ENCODE data around the gene IGF1R.

The IGF1R gene

GRCh38 chr15:98938799-98939198, 290.5 kb downstream of the IGF1R start:
- peaks cover 92% of the 10 kb centered on the region for H3K36me3 Mint-ChIP-seq (ENCODE audit: low read depth)
- H3K27me3 Mint-ChIP-seq, result no peaks in the 10 kb centered on the region
- no peaks in the 10 kb centered on the region for H3K9me3 Mint-ChIP-seq
- no peak overlapping the region for H3K4me3 Mint-ChIP-seq
- H3K27ac Mint-ChIP-seq, result no peak overlapping the region
- no peak for DNase-seq
- peaks cover 10% of the 10 kb centered on the region for H3K4me1 Mint-ChIP-seq (ENCODE audit: low read depth)

- Mint-ChIP-seq H3K4me1 (ENCODE audit: low read depth) (peaks cover 10% of the 10 kb centered on the region), H3K9me3 (no peaks in the 10 kb centered on the region), H3K27me3 (no peaks in the 10 kb centered on the region), H3K27ac (no peak overlapping the region), H3K4me3 (no peak overlapping the region), H3K36me3 (ENCODE audit: low read depth) (peaks cover 92% of the 10 kb centered on the region)
- no peak for DNase-seq
Observed at GRCh38 chr15:98939311-98940080, 291.2 kb downstream of the IGF1R start.

- Mint-ChIP-seq H3K36me3 (ENCODE audit: low read depth) (peaks cover 90% of the 10 kb centered on the region), H3K4me3 (no peak overlapping the region), H3K9me3 (no peaks in the 10 kb centered on the region), H3K4me1 (ENCODE audit: low read depth) (peaks cover 10% of the 10 kb centered on the region), H3K27me3 (no peaks in the 10 kb centered on the region), H3K27ac (no peak overlapping the region)
- no peak for DNase-seq
Observed at GRCh38 chr15:98941595-98942255, 293.4 kb downstream of the IGF1R start.

- no peak for DNase-seq
- Mint-ChIP-seq H3K4me1 (ENCODE audit: low read depth) (peaks cover 5% of the 10 kb centered on the region), H3K4me3 (no peak overlapping the region), H3K27me3 (no peaks in the 10 kb centered on the region), H3K36me3 (ENCODE audit: low read depth) (peaks cover 85% of the 10 kb centered on the region), H3K9me3 (no peaks in the 10 kb centered on the region), H3K27ac (no peak overlapping the region)
Observed at GRCh38 chr15:98942431-98942830, 294.1 kb downstream of the IGF1R start.

DNA sequence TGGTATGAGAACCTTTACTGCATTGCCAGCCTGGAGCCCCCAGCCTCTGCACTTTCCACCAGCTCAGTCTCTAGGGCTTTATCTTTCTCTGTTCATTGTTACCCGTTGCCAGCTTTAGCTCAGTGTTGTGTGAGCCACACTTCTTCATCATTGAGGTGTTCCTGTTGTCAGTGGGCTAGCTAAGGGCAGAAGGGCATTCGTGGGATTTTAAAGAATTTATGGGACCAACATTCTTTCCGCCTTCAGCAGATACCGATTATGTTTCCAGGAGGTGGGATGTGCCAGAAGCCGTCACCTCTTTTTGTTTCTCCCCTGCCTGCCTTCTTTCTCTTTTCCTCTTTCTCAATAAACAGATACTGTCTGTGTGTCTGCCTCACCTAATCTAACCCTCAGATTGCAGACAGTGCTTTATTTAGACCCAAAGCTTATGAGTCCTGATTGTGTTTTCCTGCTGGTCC, 294.7 kb downstream of the IGF1R start:
- Mint-ChIP-seq H3K36me3 (ENCODE audit: low read depth) (peaks cover 79% of the 10 kb centered on the region), H3K27me3 (no peaks in the 10 kb centered on the region), H3K4me1 (ENCODE audit: low read depth) (peaks cover 1% of the 10 kb centered on the region), H3K9me3 (no peaks in the 10 kb centered on the region), H3K27ac (no peak overlapping the region), H3K4me3 (no peak overlapping the region)
- DNase-seq, result no peak

- no peak overlapping the region for H3K4me3 Mint-ChIP-seq
- H3K27me3 Mint-ChIP-seq, result no peaks in the 10 kb centered on the region
- no peak overlapping the region for H3K27ac Mint-ChIP-seq
- DNase-seq, result no peak
- H3K36me3 Mint-ChIP-seq (ENCODE audit: low read depth), result peaks cover 75% of the 10 kb centered on the region
- H3K9me3 Mint-ChIP-seq, result no peaks in the 10 kb centered on the region
- no peaks in the 10 kb centered on the region for H3K4me1 Mint-ChIP-seq (ENCODE audit: low read depth)
Observed at GRCh38 chr15:98943601-98944151, 295.3 kb downstream of the IGF1R start.

- H3K4me3 Mint-ChIP-seq, result no peak overlapping the region
- H3K27me3 Mint-ChIP-seq, result no peaks in the 10 kb centered on the region
- no peak for DNase-seq
- peaks cover 74% of the 10 kb centered on the region for H3K36me3 Mint-ChIP-seq (ENCODE audit: low read depth)
- H3K27ac Mint-ChIP-seq, result peak overlapping the region; percentile 0
- H3K9me3 Mint-ChIP-seq, result no peaks in the 10 kb centered on the region
- peaks cover 4% of the 10 kb centered on the region for H3K4me1 Mint-ChIP-seq (ENCODE audit: low read depth)
Observed at GRCh38 chr15:98946301-98947255, 298.2 kb downstream of the IGF1R start.

DNA sequence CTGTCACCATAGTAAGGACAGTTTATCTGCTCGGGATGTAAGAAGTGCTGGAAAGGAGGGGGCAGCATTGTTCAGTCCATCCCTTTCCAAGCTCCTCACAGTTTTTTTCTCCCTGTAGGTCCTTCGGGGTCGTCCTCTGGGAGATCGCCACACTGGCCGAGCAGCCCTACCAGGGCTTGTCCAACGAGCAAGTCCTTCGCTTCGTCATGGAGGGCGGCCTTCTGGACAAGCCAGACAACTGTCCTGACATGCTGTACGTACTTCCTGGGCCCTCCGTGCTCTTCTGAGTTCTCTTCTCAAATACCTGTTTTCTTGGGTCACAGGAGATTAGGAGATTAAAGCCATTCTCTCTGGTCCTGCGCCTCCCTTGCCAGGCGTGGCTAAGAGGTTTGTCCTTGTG, 300.1 kb downstream of the IGF1R start:
- H3K27me3 Mint-ChIP-seq, result no peaks in the 10 kb centered on the region

GRCh38 chr15:98948941-98949340, 300.6 kb downstream of the IGF1R start:
- Mint-ChIP-seq H3K9me3 (no peaks in the 10 kb centered on the region), H3K4me1 (ENCODE audit: low read depth) (peaks cover 24% of the 10 kb centered on the region), H3K36me3 (ENCODE audit: low read depth) (peaks cover 71% of the 10 kb centered on the region), H3K4me3 (no peak overlapping the region), H3K27ac (peak overlapping the region; percentile 44), H3K27me3 (no peaks in the 10 kb centered on the region)
- DNase-seq, result no peak

More for the DNA sequence above, 300.1 kb downstream of the IGF1R start:
- Mint-ChIP-seq H3K9me3 (no peaks in the 10 kb centered on the region), H3K27ac (peak overlapping the region; percentile 44), H3K4me3 (no peak overlapping the region), H3K36me3 (ENCODE audit: low read depth) (peaks cover 71% of the 10 kb centered on the region), H3K4me1 (ENCODE audit: low read depth) (peaks cover 21% of the 10 kb centered on the region)
- DNase-seq, result no peak

GRCh38 chr15:98949624-98950023, 301.3 kb downstream of the IGF1R start:
- no peak for DNase-seq
- Mint-ChIP-seq H3K27ac (no peak overlapping the region), H3K27me3 (no peaks in the 10 kb centered on the region), H3K4me1 (ENCODE audit: low read depth) (peaks cover 24% of the 10 kb centered on the region), H3K4me3 (no peak overlapping the region), H3K9me3 (no peaks in the 10 kb centered on the region), H3K36me3 (ENCODE audit: low read depth) (peaks cover 65% of the 10 kb centered on the region)

- no peak for DNase-seq
- no peak overlapping the region for H3K4me3 Mint-ChIP-seq
- H3K4me1 Mint-ChIP-seq (ENCODE audit: low read depth), result peaks cover 24% of the 10 kb centered on the region
- no peaks in the 10 kb centered on the region for H3K27me3 Mint-ChIP-seq
- H3K36me3 Mint-ChIP-seq (ENCODE audit: low read depth), result peaks cover 60% of the 10 kb centered on the region
- no peaks in the 10 kb centered on the region for H3K9me3 Mint-ChIP-seq
- H3K27ac Mint-ChIP-seq, result no peak overlapping the region
Observed at GRCh38 chr15:98950248-98950647, 301.9 kb downstream of the IGF1R start.

DNA sequence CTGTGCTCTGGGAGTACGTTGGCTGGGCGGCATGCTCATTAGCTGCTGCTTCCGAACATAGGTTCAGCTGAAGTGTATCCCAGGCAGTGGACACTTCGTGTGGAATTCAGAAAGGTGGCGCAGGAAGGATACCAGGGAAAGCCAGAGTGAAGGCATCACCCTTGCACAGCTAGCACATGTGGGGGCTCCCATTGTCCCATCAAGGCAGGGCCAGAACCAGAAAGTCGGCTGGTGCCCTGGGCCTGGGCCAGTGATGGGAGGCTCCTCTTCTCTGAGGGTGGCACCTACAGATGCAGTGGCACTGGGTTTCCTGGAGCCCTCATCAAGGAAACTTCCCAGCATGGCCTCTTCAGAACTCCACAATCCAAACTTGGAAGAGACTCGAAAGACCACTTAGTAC, 302.7 kb downstream of the IGF1R start:
- peaks cover 24% of the 10 kb centered on the region for H3K4me1 Mint-ChIP-seq (ENCODE audit: low read depth)
- peaks cover 54% of the 10 kb centered on the region for H3K36me3 Mint-ChIP-seq (ENCODE audit: low read depth)
- H3K9me3 Mint-ChIP-seq, result no peaks in the 10 kb centered on the region
- H3K27me3 Mint-ChIP-seq, result no peaks in the 10 kb centered on the region
- no peak overlapping the region for H3K4me3 Mint-ChIP-seq
- DNase-seq, result no peak
- peak overlapping the region; percentile 33 for H3K27ac Mint-ChIP-seq

DNA sequence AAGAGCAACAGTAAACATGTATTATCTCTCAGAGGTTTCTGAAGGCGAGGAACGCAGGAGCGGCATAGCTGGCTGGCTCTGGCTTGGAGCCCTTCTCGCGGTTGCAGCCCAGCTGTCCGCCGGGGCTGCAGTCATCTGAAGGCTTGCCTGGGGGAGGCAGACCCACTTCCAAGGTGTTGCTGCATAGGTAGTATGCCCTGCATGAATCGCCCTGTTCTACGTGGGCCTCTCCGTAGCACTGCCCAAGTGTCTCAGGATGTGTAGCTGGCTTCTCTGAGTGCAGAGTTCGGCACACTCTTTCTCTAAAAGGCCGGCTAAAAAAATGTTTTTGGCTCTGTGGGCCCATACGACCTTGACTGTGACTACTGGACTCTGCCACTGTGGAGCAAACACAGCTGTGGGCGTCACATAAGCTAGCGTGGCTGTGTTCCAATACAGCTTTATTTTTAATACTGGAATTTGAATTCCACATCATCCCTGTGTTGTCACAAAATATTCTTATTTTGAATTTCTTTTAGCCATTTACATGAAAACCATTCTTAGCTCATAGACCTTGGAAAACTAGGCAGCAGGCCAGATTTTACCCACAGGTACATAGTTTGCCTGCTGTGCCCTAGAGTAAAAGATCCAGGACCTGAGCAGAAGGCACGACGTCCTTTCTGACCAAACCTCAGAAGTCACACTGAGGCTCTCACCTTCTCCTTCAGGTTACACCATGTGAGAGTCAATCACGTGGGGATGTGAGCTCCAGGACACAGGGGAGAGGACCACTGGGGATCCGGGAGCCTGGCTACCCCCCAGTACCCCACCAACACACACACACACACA, 303.4 kb downstream of the IGF1R start:
- no peak overlapping the region for H3K27ac Mint-ChIP-seq
- peaks cover 57% of the 10 kb centered on the region for H3K36me3 Mint-ChIP-seq (ENCODE audit: low read depth)
- H3K9me3 Mint-ChIP-seq, result no peaks in the 10 kb centered on the region
- H3K27me3 Mint-ChIP-seq, result no peaks in the 10 kb centered on the region
- no peak for DNase-seq
- H3K4me1 Mint-ChIP-seq (ENCODE audit: low read depth), result peaks cover 24% of the 10 kb centered on the region
- H3K4me3 Mint-ChIP-seq, result no peak overlapping the region

All from activated T-cell treated with anti-CD3 and anti-CD28 coated beads, Interleukin-2, amount 50 U/mL, for 24 hours (primary cell).